Kidney epithelial cell (primary cell): ENCODE measurements around the gene CRYAA. TPM values are rescaled to one million over a fixed set of nuclear protein-coding genes. Genes with fewer than 3 reads are reported as not detected.

Source experiments
- DNase-seq: peaks from one replicate; pipeline ENCODE4 v3.0.0-alpha.2; 2010; ENCODE audit warnings: low read depth
- H3K27me3 ChIP-seq: 2 replicates; pipeline ENCODE4 v1.6.0; 2011; ENCODE audit warnings: low read length; ENCODE audit not compliant: control insufficient read depth, insufficient read depth
- H3K36me3 ChIP-seq: 2 replicates; pipeline ENCODE4 v1.5.1; 2011; ENCODE audit warnings: low read length; ENCODE audit not compliant: control insufficient read depth, insufficient read depth
- H3K4me3 ChIP-seq: 2 replicates; pipeline ENCODE4 v1.5.1; 2011; ENCODE audit warnings: low read depth, mild to moderate bottlenecking, control low read depth, low read length
- total RNA-seq: library from RNA; depleted of rRNA; stranded (reverse); fragments of >200 nt; gene quantifications from 2 replicates; pipeline ENCODE4 v1.2.3, GENCODE V29; 2015
- TF ChIP-seq, protein P1 (sequence below): IDR thresholded peaks from 2 replicates; pipeline ENCODE4 v1.5.1; 2011; ENCODE audit warnings: mild to moderate bottlenecking, moderate library complexity, low read length, control low read depth, inconsistent platforms; ENCODE audit not compliant: insufficient read depth, poor library complexity, severe bottlenecking

The CRYAA gene
- total RNA-seq, 1 donor from 2014 or later: not detected

DNA sequence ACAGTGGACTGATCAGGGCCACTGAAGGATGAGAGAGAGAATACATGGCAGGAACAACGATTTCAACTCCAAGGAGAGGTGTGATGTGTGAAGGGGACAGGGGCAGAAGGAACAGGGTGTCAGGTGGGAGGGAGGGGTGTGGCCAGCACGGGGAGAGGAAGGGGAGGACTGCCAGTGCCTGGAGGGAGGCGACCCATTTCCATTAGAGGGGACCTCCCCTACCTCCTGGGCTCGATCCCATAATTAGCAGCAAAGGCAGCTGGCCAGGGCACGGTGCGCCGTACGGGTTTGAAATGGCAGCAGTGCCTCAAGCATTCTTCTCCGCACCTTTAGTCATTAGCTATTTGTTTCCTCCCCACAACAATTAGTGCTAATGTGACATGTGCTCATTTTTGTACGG lies 22.7 kb downstream of the CRYAA start:
- no peak for DNase-seq
- TF ChIP-seq, protein P1, sequence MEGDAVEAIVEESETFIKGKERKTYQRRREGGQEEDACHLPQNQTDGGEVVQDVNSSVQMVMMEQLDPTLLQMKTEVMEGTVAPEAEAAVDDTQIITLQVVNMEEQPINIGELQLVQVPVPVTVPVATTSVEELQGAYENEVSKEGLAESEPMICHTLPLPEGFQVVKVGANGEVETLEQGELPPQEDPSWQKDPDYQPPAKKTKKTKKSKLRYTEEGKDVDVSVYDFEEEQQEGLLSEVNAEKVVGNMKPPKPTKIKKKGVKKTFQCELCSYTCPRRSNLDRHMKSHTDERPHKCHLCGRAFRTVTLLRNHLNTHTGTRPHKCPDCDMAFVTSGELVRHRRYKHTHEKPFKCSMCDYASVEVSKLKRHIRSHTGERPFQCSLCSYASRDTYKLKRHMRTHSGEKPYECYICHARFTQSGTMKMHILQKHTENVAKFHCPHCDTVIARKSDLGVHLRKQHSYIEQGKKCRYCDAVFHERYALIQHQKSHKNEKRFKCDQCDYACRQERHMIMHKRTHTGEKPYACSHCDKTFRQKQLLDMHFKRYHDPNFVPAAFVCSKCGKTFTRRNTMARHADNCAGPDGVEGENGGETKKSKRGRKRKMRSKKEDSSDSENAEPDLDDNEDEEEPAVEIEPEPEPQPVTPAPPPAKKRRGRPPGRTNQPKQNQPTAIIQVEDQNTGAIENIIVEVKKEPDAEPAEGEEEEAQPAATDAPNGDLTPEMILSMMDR: no peak
- Histone ChIP-seq H3K4me3 (no peak overlapping the region), H3K36me3 (no peaks in the 10 kb centered on the region), H3K27me3 (no peaks in the 10 kb centered on the region)

DNA sequence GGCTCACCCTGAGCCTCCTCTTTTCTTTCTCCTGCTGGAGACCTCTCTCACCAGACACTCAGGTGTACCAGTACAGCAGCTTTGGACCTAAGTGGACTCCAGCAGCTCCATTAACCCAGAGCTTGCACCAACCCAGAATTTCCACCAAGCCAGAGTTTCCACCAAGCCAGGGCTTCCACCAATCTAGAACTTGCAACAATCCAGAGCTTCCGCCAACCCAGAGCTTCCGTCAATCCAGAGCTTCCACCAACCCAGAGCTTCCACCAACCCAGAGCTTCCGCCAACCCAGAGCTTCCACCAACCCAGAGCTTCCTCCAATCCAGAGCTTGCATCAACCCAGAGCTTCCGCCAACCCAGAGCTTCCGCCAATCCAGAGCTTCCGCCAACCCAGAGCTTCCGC lies 23.2 kb downstream of the CRYAA start:
- TF ChIP-seq, protein P1: no peak
- Histone ChIP-seq H3K27me3 (no peaks in the 10 kb centered on the region), H3K36me3 (no peaks in the 10 kb centered on the region), H3K4me3 (no peak overlapping the region)
- no peak for DNase-seq

DNA sequence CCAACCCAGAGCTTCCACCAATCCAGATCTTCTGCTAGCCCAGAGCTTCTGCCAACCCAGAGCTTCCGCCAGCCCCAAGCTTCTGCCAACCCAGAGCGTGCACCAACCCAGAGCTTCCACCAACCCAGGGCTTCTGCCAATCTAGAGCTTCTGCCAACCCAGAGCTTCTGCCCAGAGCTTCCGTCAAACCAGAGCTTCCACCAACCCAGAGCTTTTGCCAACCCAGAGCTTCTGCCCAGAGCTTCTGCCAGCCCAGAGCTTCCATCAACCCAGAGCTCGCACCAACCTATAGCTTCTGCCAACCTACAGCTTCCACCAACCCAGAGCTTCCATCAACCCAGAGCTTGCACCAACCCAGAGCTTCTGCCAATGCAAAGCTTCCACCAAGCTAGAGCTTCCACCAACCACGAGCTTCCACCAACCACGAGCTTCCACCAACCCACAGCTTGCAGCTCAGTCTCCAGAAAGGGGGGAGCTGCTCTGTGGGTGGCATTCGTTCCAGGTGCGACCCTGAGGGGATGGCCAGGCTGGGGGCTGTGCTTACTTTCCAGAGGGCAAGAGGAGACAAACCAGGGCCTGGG lies 23.8 kb downstream of the CRYAA start:
- Histone ChIP-seq H3K36me3 (no peaks in the 10 kb centered on the region), H3K4me3 (no peak overlapping the region), H3K27me3 (no peaks in the 10 kb centered on the region)
- no peak for DNase-seq
- TF ChIP-seq, protein P1: no peak

DNA sequence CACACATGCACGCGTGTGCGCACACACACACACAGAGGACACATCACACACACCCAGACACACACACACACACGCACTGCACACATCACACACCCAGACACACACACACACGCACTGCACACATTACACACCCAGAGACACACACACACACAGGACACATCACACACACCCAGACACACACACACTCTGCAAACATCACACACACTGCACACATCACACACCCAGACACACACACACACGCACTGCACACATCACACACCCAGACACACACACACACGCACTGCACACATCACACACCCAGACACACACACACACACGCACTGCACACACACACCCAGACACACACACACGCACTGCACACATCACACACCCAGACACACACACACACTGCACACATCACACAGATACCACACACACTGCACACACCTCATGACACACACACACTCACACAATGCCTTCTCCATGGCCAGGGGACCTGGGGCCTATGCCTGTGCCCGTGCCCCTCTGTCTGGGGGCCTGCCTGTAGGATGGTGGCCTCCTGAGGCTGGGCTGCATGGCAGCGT lies 24.4 kb downstream of the CRYAA start:
- H3K4me3 ChIP-seq: no peak overlapping the region
- TF ChIP-seq, protein P1: no peak
- DNase-seq: no peak
- no peaks in the 10 kb centered on the region for H3K36me3 ChIP-seq
- no peaks in the 10 kb centered on the region for H3K27me3 ChIP-seq

DNA sequence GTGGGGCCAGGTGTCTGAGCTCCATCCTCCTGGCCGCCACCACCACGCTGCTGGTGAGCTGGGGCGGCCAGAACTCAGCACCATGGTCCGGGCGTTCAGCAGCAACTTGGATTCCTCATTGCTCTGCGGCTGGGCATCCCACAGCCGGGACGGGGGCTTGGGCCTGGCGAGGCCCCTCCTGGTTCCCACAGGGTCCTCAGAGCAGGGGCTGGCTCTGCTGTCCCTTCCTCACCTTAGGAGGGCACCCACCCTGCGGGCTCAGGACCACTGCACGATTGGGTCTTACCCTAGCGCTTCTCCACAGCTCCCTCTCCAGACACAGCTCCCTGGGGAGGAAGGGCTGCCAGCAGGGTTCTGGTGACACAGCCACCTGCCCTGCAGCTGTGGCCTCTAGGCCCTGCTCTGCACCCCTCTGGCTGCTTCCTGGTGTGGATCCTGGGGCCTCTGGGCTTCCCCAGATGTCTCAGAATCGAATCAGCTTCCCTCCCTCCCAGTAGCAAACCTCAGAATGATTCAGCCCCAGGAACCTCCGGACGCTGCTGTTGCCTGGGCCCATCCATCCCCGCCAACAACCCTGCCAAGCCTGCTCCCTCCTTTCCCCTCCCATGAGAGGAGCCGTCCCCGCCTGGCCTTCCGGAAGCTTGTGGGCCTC lies 25.0 kb downstream of the CRYAA start:
- peak; percentile 35 for DNase-seq
- no peak overlapping the region for H3K4me3 ChIP-seq
- H3K27me3 ChIP-seq: no peaks in the 10 kb centered on the region
- no peaks in the 10 kb centered on the region for H3K36me3 ChIP-seq
- TF ChIP-seq, protein P1: no peak
